ENCODE measurements around the gene WNT11.

Gene WNT11

DNA sequence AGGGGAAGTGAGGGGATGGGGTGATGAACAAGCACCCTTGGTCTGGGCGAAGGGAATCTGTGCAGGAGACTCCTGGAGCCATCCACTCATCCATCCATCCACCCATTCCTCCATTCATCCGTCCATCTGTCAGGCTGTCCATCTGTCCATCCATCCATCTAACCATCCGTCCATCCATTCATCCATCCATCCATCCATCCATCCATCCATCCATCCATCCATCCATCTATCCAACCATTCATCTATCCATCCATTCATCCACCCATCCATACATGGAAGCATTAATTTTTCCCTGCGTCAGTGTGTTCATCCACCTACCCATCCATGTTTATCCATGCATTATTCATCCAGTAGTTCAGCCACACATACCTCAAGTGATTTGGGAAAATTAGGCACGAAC is 32.0 kb downstream of the WNT11 start:
- no peak for DNase-seq (ENCODE audit: low read depth)
- TF ChIP-seq, protein P1, sequence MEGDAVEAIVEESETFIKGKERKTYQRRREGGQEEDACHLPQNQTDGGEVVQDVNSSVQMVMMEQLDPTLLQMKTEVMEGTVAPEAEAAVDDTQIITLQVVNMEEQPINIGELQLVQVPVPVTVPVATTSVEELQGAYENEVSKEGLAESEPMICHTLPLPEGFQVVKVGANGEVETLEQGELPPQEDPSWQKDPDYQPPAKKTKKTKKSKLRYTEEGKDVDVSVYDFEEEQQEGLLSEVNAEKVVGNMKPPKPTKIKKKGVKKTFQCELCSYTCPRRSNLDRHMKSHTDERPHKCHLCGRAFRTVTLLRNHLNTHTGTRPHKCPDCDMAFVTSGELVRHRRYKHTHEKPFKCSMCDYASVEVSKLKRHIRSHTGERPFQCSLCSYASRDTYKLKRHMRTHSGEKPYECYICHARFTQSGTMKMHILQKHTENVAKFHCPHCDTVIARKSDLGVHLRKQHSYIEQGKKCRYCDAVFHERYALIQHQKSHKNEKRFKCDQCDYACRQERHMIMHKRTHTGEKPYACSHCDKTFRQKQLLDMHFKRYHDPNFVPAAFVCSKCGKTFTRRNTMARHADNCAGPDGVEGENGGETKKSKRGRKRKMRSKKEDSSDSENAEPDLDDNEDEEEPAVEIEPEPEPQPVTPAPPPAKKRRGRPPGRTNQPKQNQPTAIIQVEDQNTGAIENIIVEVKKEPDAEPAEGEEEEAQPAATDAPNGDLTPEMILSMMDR (IDR thresholded peaks at IDR 0.05; ENCODE audit: insufficient read depth, low read depth, low read length, missing control alignments) = no peak
- no peak overlapping the region for H3K4me3 ChIP-seq (ENCODE audit: low read length)

DNA sequence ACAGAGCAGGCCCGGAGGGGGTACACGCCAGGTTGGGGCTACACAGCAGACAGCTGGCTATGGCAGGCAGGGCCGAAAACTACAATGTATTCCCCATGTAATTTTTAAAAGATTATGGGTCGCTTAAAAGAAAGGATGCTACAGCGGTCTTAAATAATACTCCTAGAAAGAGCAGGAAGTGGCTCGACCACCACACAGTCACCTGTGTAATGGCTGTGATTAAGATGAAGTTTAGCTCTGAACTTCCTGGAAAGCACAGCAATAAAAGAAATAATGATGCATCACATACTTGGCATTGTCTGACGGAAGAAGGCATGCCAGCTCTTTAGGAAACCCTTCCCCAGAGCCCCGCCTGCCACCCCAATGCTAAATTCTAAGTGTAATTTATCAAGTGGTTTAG is 32.6 kb downstream of the WNT11 start:
- peak; percentile 28 for DNase-seq (ENCODE audit: low read depth)
- H3K4me3 ChIP-seq (ENCODE audit: low read length) = no peak overlapping the region
- TF ChIP-seq, protein P1 (IDR thresholded peaks at IDR 0.05; ENCODE audit: insufficient read depth, low read depth, low read length, missing control alignments) = no peak

DNA sequence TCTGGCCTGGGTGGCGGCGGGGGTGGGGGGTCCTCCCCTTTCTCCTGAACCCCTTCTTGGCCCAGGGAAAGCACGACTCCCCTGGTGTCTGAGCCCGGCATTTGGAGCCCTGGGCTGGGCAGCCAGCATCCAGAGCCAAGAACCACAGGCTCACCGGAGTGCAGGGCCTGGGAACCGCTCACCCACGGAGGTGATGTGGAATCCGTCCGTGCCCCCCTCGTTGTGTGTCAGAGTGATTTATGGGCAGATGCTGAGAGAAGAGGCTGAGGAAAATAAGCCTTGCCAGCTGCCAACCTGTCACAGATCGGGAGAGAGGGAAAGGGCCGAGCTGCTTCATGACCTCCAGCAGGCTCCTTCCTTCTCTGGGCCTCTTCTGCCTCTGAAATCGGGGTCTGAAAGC is 33.7 kb downstream of the WNT11 start:
- DNase-seq (ENCODE audit: low read depth) = no peak
- no peak overlapping the region for H3K4me3 ChIP-seq (ENCODE audit: low read length)
- TF ChIP-seq, protein P1 (IDR thresholded peaks at IDR 0.05; ENCODE audit: insufficient read depth, low read depth, low read length, missing control alignments) = no peak

DNA sequence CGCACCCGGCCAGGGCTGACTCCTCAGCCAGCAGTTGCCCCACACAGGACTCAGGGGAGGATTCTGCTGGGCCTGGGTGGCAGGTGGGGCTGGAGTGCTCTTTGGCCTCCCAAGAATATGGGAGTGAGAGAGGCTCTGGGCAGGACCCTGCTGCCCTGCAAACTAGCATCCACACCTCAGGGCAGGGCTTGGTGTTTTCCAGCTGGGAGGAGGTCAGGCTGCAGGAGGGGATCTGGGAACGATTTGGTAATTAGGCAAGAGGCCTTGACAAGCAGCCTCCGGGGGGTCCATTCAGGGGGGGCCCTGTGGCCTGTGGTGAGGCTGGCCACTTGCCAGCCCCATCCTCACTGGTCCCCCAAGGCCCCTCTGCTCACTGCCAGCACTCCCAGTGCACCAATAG is 35.8 kb downstream of the WNT11 start:
- TF ChIP-seq, protein P1 (IDR thresholded peaks at IDR 0.05; ENCODE audit: insufficient read depth, low read depth, low read length, missing control alignments) = no peak
- no peak for DNase-seq (ENCODE audit: low read depth)
- H3K4me3 ChIP-seq (ENCODE audit: low read length) = no peak overlapping the region

DNA sequence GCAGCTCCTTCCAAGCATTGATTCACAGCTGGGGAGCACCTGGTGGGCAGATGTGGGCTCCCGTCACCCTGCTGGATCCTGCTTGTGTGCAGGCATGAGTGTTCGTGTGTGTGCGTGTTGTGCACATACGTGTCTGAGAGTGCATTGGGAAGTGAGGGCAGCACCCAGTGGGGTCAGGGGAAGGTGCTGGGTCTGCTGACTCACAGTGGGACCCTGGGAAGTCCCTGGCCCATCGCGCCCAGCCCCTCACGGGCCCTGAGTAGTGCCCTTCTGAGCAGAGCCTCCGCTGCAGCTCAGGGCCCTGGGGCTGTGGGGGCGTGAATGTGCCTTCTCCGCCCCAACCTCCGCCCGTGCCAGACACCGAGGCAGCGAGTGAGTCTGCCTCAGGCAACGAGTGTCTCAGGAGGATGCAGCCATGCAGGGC is 36.8 kb downstream of the WNT11 start:
- TF ChIP-seq, protein P1 (IDR thresholded peaks at IDR 0.05; ENCODE audit: insufficient read depth, low read depth, low read length, missing control alignments) = no peak
- DNase-seq (ENCODE audit: low read depth) = no peak
- H3K4me3 ChIP-seq (ENCODE audit: low read length) = no peak overlapping the region

DNA sequence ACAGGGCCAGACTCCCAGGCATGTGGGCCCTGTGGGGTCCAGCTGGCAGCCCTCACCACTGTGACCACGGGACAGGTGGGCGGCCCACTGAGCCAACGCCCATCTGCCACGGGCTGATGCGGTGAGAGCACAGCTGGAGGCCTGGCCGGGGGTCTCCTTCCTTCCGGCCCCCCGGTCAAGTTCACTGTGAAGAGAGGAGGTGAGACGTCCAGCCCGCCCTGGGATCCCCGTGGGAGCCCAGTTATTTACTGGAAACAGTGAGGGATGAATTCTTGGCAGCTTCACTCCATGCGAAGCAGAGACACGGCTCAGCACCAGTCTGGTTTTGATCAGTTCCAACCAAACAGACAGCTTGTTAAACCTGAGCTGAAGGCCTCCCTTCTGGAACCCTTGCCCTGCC is 38.7 kb downstream of the WNT11 start:
- TF ChIP-seq, protein P1 (IDR thresholded peaks at IDR 0.05; ENCODE audit: insufficient read depth, low read depth, low read length, missing control alignments) = no peak
- H3K4me3 ChIP-seq (ENCODE audit: low read length) = no peak overlapping the region
- no peak for DNase-seq (ENCODE audit: low read depth)

DNA sequence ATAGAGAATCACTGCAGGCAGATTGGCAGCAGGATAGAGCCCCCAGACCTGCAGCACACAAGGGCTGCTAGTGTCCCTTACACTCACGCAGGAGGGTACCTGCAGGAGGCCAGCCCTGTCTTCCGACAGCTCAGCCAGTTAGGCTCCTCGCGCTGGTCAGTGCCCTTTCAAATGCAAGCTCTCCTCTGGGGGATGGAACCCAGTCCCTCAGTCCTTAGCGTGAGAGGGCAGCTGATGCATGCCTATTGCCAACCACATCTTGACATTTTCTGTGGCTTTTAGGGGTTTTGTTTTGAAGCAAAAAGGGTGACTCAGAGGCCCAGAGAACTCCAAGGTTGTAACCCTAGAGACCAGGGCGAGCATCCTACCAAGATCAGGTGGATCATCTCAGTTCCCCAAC is 40.0 kb downstream of the WNT11 start:
- no peak for DNase-seq (ENCODE audit: low read depth)
- TF ChIP-seq, protein P1 (IDR thresholded peaks at IDR 0.05; ENCODE audit: insufficient read depth, low read depth, low read length, missing control alignments) = no peak
- H3K4me3 ChIP-seq (ENCODE audit: low read length) = no peak overlapping the region

All from epithelial cell of esophagus (primary cell).